Measurements from ENCODE around the gene TDRD9. TPM values are rescaled to one million over a fixed set of nuclear protein-coding genes. Genes with fewer than 3 reads are reported as not detected.

Gene TDRD9
- total RNA-seq, 1 donor from 2014 or later = not detected

- peaks cover 5% of the 10 kb centered on the region for H3K4me1 Mint-ChIP-seq (ENCODE audit: unreplicated experiment)
- H3K9me3 Mint-ChIP-seq = no peaks in the 10 kb centered on the region
- H3K27me3 Mint-ChIP-seq = peaks cover 7% of the 10 kb centered on the region
- DNase-seq (ENCODE audit: extremely low spot score, unreplicated experiment) = no peak
- H3K4me3 Mint-ChIP-seq = no peak overlapping the region
- H3K36me3 Mint-ChIP-seq = peaks cover 4% of the 10 kb centered on the region
- TF ChIP-seq, protein P1, sequence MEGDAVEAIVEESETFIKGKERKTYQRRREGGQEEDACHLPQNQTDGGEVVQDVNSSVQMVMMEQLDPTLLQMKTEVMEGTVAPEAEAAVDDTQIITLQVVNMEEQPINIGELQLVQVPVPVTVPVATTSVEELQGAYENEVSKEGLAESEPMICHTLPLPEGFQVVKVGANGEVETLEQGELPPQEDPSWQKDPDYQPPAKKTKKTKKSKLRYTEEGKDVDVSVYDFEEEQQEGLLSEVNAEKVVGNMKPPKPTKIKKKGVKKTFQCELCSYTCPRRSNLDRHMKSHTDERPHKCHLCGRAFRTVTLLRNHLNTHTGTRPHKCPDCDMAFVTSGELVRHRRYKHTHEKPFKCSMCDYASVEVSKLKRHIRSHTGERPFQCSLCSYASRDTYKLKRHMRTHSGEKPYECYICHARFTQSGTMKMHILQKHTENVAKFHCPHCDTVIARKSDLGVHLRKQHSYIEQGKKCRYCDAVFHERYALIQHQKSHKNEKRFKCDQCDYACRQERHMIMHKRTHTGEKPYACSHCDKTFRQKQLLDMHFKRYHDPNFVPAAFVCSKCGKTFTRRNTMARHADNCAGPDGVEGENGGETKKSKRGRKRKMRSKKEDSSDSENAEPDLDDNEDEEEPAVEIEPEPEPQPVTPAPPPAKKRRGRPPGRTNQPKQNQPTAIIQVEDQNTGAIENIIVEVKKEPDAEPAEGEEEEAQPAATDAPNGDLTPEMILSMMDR (conservative IDR thresholded peaks at IDR 0.05) = no peak
- no peak overlapping the region for H3K27ac Mint-ChIP-seq
These were observed 4.4 kb upstream of the TDRD9 start for GRCh38 chr14:103923863-103924262.

DNA sequence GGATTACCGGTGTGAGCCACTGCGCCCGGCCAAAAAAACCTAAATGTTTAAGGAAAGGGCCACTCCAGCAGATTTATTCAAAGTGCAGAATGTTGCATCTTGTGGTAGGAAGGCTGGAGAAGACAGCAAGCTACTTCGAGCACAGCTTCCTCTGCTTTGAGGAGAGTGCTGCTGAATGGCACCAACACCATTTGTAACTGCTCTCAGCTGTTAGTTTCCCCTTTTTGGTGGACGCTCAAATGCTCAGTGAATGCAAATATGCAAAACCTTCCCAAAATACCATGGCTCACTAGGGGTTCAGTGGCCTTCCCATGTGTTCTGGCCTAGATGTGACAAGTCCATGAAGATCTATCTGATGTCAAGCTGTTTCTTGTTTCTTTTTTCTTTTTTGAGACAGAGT is 2.9 kb upstream of the TDRD9 start:
- no peak overlapping the region for H3K27ac Mint-ChIP-seq
- no peaks in the 10 kb centered on the region for H3K9me3 Mint-ChIP-seq
- H3K36me3 Mint-ChIP-seq = peaks cover 4% of the 10 kb centered on the region
- DNase-seq (ENCODE audit: extremely low spot score, unreplicated experiment) = no peak
- TF ChIP-seq, protein P1 (conservative IDR thresholded peaks at IDR 0.05) = no peak
- H3K4me1 Mint-ChIP-seq (ENCODE audit: unreplicated experiment) = peaks cover 5% of the 10 kb centered on the region
- no peak overlapping the region for H3K4me3 Mint-ChIP-seq
- peaks cover 7% of the 10 kb centered on the region for H3K27me3 Mint-ChIP-seq

GRCh38 chr14:103927566-103927965 is 690 bp upstream of the TDRD9 start:
- H3K27ac Mint-ChIP-seq = no peak overlapping the region
- H3K4me1 Mint-ChIP-seq (ENCODE audit: unreplicated experiment) = no peaks in the 10 kb centered on the region
- no peaks in the 10 kb centered on the region for H3K36me3 Mint-ChIP-seq
- TF ChIP-seq, protein P1 (conservative IDR thresholded peaks at IDR 0.05) = no peak
- peaks cover 7% of the 10 kb centered on the region for H3K27me3 Mint-ChIP-seq
- no peak for DNase-seq (ENCODE audit: extremely low spot score, unreplicated experiment)
- no peak overlapping the region for H3K4me3 Mint-ChIP-seq
- no peaks in the 10 kb centered on the region for H3K9me3 Mint-ChIP-seq

DNA sequence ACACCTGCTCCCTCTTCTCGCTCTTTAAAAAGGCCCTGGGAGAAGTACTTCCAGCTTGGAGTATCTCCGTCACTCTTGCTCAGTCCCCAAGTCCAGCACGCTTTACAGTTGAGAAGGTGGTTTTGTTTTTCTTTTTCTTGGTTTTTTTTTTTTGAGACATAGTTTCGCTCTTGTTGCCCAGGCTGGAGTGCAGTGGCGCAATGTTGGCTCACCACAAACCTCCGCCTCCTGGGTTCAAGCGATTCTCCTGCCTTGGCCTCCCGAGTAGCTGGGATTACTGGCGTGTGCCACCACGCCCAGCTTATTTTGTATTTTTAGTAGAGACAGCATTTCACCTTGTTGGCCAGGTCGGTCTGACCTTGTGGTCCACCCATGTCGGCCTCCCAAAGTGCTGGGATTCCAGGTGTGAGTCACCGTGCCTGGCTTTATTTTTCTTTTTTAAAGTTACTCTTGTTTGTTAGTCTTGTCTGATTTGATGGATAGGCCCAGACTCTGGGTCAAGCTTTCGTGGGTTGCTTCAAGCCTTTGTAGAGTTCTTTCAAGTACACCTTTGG is 1.9 kb downstream of the TDRD9 start:
- peaks cover 14% of the 10 kb centered on the region for H3K27me3 Mint-ChIP-seq
- TF ChIP-seq, protein P1 (conservative IDR thresholded peaks at IDR 0.05) = no peak

GRCh38 chr14:103931422-103931821 is 3.2 kb downstream of the TDRD9 start:
- DNase-seq (ENCODE audit: extremely low spot score, unreplicated experiment) = no peak
- Mint-ChIP-seq H3K36me3 (no peaks in the 10 kb centered on the region), H3K4me1 (ENCODE audit: unreplicated experiment) (no peaks in the 10 kb centered on the region), H3K9me3 (no peaks in the 10 kb centered on the region), H3K27ac (no peak overlapping the region), H3K4me3 (no peak overlapping the region), H3K27me3 (peaks cover 20% of the 10 kb centered on the region)
- TF ChIP-seq, protein P1 (conservative IDR thresholded peaks at IDR 0.05) = no peak

More for the DNA sequence above, 1.9 kb downstream of the TDRD9 start:
- H3K4me3 Mint-ChIP-seq = no peak overlapping the region
- no peaks in the 10 kb centered on the region for H3K36me3 Mint-ChIP-seq
- no peaks in the 10 kb centered on the region for H3K9me3 Mint-ChIP-seq
- no peak for DNase-seq (ENCODE audit: extremely low spot score, unreplicated experiment)
- no peaks in the 10 kb centered on the region for H3K4me1 Mint-ChIP-seq (ENCODE audit: unreplicated experiment)
- no peak overlapping the region for H3K27ac Mint-ChIP-seq

Measured in type B pancreatic cell (in vitro differentiated cells).